NCI-H526 treated with DMSO at 0.1 percent for 48 hours (cell line): ENCODE measurements around the gene ETS1.

Source experiments
- DNase-seq: peaks from one replicate; lab custom pipeline; 2025; lab: John Stamatoyannopoulos, UW

Gene ETS1

DNA sequence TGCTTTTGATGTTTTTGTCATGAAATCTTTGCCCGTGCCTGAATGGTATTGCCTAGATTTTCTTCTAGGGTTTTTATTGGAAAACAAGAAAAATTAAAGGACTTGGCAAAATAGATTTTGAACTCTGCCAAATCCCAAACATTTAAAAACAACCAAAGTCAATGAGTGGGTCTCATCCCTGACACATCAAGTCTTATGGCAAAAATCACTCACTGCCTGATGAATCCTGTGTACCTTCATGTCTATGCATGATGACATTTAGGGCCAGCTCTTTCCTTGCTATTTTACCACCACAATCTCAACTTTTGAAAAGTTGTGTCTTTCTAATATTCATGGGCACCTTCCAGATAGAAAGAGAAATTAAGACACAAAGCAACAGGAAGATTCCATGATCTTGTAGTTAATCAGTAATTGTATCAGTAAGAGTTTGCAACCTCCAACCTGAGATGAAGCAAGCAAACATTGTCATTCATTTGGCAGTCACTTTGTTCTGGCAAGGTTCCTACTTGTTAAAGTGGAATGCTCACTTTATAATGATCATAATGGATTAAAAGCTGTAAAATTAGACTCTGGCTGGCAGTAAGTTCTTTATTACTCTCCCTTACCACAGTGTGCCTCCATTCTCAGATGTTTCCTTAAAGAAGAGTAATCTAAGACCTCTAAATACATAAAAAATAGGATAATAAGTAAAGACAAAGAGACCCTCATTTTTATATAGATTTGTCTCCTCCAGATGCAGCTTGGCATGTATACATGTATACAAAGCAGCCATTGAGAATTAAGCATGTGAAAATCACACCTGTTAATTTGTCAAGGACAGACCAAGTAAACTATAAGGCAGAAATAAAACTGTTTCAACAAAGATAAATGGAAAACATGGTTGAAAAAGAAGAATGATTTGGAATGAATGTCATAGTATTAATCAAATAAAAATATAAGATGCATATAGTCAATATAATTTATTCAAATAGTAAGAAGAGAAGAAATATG lies 51.6 kb downstream of the ETS1 start:
- DNase-seq: no peak

DNA sequence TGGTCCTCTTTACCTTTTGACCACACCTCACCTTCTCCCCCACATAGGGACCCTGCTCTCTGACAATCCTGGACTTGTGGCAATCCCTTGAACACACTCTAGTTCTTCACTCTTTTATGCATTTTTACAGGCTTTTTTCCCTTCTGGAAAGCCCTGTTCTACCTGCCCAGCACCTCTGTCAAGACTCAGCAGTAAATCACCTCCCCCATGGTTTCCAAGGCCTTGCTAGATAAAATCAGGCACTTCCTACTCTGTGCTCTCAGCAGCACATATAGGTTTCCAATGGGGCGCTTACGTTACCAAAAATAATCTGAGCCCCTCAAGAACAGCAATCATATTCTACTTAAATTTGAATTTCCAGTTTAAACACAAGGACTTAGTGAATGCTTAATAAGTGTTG lies 53.9 kb downstream of the ETS1 start:
- DNase-seq: no peak

DNA sequence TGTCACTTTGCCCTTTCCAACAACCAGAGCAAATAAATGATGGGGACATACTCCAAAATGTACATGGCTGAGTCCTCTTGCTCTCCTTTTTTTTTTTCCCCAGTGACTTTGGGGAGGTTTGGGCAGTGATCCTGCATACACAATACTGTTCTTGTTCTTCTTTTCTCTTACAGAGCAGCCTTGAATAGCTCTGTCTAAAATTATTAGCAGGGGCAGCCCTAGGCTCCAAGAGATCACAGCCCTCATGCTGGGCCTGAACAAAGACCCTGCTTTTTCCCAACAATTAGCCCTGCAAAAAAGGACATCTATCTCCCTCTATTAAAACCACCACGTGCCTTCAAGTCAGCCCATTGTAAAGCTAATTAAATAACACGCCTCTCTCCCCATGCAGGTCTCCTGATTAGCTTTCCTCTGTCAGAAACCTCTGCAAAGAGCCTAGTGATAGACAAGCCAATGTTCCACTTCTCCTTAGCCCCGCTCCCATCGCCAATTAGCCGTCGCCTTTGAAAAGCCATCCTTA lies 54.7 kb downstream of the ETS1 start:
- no peak for DNase-seq

DNA sequence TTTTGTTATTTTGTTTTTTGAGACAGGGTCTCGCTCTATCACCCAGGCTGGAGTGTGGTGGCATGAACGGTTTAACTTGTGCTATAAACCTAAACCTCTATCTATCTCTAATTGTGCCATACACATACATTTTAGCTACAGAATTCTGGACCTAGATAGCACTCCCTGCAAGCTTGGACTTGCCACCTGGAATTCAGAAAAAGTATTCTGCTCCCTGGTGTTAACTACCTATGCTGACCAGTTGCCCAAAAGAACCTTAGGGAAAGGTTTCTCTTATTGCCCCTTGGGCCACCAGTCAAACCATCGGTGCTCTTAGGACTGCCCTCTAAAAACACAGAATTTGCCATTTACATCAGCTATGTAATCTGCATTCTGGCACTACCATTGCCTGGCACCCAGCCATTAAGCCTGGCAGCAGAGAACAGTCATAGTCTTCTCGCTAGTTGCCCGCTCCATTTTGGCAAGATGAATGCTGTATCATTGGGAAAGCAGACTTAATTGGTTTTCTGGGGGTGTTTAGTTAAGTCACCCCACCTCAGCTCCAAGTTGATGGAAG lies 55.3 kb downstream of the ETS1 start:
- no peak for DNase-seq

DNA sequence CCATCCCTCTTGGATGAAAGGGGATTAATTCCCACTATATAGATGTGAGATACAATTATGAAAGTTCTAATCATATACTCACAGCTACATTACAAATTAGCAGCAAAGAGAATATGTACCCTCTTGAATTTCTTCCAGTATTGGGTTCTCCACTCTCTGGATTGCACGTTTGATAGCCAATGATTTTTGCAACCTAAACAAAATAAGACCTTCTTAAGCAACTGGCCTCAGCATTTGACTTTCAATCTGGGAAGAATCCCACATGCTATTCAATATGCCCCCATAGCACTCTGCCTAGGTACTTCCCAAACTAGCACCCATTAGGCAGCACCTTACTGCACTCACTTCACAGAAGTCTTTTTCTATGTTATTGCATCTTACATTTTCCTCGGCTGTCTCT lies 55.8 kb downstream of the ETS1 start:
- DNase-seq: no peak

DNA sequence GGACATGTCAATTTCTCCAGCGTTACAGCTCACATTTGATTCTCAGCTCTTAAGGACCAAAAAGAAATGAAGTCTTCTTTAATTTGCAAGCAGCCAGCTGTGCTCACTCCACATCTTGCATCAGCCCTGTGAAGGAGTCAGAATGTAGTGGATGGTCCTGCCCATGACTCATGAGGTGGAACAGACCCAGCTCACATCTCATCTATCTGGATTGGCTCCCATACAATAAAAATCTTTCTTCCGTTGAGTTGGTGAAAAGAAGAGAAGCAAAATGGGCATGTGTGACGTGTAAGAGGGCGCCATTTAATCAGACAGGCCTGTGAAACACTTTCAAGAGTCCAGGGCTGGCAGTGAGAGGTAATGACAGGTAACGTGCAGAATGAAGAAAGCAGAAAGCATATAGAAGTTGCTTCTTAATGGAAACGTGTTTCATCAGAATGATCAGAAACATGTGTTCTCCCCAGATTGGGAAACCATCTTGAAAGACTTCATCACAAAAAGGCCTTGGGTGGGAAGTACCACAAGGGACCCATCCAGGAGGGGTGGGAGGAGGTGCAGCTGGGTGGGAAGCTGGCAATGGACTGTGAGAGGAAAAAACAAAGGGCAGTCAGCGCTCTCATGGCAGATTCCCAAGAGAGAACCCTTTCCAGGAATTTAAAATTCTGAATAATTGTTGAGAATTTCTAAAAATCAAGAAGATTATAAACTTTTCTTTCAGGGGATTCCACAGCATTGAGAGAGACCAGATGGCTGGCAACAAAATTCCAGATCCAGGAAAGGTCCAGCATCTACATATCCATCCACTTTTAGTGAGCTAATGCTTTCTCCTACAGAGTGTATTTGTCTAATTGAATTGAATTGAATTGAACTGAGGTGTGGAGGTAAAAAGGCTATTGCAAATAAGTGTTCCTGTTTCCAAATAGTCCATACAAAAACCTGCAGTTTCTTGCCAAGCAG lies 57.0 kb downstream of the ETS1 start:
- no peak for DNase-seq

DNA sequence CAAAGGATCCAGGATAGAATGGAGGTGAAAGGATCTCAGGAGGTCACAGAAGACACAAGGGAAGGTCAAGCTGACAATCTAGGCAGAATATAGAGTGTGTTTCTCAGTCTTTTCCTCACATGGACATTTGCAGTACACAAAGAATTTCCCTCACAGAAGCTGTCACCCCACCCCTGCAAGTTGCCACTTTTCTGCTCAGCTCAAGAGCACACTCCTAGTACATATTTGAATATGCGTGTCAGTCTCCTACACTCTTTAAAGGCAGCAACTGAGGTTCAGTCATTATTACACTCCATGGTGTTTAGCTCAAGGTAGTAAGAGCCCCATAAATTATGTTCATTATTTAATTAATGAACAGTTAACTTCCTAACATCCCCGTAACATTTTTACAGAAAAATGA lies 59.1 kb downstream of the ETS1 start:
- no peak for DNase-seq

DNA sequence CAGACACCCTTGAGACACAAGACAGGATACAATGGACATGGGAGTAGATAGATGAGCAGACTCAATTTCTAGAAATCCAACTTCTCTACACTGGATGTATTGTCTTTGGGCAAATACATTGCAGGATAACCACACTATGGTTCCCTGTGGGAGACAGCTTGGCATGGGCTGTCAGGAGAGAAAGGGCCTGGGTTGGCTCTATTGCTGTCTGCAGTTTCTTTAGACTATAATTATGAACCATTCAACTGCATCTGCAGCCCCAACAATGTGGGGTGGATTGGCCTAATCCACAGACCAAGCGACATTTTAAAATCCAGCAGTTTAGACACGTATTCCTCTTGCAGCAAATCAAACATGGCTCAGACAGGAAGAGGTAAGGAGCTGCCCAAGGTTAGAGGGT lies 60.3 kb downstream of the ETS1 start:
- DNase-seq: no peak

DNA sequence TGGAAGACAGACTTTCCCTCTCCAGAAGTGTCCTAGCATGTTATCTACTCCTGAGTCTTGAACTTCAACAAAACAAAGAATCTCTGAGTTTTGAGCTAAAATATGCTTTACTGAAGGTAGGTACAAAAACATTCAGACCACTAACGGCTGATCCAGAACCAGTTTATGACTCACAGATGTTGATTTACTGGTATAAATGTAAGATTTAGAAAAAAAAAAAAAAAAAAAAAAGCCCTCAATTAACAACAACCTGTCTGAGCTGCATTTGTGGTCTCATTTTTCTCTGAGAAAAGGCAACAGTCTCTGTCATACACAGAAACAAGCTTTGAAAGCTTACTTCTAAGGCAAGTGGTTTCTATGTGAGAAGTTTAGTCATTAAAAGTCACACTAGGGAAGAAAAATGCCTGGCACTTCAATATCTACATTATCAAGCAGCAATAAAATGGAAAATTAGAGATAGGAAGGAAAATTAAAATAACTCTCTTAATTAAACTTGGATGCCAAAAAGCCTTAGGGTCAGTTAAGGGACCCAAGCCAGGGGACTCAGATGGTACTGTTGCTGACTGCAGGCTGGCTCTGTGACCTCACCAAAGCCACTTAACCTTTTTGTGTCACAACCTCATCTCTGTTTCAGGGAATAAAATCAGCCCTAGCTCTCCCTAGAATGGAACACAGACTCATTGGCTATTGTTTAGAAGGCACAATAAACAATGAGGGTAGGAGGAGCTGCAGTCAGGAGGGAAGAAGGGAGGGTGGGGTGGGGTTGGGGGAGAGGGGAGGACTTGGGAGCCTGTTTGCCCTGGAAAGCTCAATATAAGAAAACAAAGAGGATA lies 61.7 kb downstream of the ETS1 start:
- DNase-seq: no peak

DNA sequence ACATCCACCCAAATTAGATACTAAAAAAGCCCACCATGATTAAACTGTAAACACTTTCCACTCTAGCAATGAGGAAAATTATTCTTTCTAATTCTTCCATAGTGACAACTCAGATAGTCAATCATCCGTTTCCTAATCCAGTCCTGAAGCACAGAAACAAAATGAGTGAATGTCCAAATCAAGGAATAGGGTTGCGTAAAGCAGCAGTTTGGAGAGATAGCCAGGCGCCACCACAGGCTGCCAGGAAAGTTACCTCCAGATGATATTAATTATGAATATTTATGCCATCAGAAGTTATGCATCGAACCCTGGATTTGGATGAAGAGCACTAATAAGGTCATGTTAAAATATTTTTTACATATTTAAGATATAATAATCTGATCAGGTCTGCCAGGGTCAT lies 63.2 kb downstream of the ETS1 start:
- no peak for DNase-seq

DNA sequence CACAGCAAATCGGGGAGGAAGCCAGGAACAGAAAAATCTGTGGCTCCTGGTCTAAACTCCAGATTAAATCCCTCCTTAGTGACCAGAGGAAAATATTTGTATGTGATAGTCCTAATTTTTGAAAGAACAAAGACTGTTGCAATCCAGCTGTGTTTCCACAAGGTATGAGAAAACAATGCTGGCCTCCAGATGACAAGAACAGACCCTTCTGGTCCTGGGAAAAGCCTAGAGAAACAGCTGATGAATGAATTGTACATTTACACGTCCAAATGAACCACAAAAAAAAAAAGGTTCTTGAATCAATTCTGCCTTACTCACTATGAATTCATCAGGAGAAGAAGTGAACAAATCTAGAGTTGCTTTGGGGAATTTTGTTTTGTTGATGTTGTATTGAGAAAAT lies 63.7 kb downstream of the ETS1 start:
- no peak for DNase-seq

DNA sequence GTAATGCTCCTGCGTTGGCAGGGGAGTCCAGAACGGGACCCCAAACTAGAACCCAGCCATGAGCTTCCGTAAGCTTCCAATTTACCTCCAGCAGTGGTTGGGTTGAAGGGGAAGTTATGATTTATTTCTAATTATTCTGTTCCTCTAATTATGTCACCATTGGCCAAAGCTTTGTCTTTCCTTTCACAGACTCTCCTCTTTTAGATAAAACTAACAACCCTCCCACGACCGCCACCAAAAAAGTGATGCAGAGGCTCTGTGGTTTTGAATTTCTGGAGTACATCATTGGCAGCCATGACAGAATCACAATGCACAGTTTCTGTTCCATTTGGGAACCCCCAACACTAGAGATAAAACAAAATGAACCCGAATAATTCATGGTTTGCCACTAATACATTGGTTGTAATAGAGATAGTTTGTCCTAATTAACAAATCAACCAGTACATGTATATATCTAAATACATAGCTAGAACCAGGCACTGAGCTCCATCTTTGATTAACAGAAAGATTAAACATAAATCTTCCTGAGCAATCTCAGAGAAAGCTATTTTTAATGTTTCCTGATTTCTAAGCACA lies 64.3 kb downstream of the ETS1 start:
- DNase-seq: no peak

DNA sequence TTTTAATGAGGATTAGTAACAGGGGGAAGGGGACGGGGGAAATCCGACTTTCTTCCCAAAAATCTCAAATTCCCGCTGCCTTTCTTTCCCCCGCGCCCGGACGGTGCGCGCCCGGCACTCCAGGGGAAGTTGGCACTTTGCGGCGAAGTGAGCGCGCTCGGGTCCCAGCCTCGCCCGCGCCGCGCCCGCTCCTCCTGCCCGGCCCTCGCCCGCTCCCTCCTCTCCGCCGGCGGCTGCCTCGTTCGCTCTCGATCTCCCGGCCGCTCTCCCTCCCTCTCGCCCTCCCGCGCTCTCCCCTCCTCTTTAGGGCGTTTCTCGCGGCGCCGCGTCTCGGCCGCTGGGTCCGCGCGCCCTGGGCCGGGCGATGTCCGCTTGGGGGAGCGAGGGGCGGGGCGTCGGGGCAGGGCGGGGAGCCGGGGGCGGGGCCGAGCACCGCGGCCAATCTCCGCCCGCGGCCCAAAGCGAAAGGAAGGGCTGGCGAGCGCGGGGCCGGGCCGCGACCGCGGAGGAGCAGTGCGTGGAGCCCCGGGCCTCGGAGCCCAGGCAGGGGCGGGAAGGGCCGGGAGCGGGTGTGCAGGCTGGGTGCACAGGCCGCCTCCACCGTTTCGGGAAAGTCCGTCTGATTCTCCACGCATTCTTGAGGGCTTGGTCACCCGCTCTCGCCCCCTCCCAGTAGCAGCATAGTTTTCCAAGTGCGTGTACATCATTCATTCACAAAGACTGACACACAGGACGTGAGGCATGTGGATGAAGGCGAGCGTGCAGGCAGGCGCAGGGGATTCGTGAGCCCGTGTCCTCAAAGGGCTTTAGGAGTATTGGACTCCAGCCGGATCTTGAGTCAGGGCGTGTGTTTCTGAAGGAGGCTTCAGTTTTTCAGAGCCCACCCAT lies 65.1 kb downstream of the ETS1 start:
- DNase-seq: peak; percentile 98

DNA sequence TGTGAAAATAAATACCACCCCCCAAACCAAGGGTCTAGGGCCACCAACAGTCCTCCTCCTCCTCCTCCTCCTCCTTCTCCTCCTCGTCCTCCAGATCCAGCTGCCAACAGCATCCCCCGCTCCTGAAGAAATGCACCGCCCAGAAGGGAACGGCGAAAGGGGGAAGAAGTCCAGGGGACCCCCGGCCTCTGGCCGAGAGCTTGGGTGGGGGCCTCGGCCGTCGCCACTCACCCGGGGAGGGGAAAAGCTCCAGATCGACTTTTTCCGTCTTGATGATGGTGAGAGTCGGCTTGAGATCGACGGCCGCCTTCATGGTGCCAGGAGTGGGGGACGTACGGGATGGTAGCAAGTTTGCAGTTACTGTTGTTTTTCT lies 65.7 kb downstream of the ETS1 start:
- no peak for DNase-seq

DNA sequence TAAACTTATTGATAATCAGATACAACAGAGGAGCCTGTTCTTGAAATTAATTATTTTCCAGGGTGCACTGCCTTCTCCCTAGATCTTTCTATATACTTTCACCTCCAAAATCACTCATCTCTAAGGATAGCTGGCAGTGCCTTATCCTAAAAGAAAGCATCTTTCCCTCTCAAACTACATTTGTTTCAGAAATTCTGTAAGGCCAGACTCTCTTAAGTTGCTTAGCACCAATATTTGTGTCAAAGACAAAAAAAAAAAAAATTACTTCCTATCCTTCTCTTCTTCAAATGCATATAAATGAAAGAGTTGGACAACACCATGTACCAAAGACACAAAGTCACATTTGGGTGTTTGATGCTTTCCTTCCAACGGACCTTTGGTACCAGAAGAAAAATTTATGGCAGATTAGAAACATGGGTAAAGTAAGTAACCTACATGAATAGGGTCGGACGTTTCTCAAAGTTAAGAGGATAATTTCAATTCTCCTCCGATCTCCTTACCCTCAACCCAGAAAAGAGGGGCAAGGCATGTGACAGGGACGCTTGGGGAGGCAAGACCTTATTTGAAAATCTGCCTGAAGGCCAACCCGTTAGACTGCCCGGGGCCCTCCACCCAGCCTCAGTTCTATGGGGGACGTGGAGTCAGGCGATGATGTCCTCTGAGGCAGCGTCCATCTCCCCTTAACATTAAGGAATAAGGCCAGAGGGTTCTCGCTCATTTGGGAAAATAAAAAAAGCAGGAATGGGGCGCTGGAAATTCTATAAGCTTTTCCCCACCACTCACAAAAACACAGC lies 66.3 kb downstream of the ETS1 start:
- no peak for DNase-seq

DNA sequence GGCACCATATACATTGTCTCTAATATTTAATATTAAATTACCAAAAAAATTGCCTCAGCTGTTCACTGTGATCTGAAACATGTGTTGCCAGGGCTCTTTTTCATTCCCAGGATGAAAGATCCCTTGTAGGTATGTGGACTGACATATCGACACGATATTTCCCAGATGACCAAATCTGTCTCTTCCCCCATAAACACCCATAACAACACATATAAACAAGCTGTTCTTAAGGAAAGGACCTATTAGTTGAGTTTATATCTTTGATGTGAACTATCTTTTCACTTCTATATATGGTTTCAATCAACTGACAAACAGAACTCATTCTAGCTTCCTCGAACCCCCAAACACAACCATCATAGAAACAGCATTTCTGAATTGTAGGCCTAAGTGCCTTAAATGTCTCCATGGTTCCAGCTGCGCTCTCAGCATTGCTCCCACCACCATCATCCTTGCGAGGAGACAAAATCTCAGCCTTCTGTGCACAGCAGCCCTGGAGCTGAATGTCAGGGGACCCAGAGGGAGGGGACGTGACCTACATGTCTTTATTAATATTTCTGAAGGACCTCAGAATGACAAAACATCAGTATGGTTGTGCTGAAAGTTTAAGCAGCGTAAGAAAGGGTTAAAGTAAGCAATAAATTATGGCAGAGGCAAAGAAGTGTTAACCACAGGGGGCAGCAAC lies 67.0 kb downstream of the ETS1 start:
- no peak for DNase-seq

DNA sequence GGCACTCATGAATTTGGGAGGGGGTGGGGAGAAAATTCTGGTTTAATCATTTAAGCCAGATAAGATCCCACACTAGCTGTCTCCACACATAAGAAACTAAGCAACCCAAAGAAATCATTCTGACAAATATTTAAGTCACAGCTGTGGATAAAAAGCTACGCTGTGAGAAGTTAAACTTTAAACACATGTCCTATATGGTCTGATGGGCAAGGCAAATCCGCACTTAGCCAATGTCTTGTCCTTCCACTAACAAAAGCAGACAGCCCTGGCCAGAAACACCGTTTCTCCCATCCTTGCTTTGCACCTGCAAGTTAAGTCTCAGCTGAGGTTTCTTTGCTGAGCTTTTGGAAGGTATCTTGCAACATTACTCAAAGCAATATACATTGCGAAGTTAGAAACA lies 68.0 kb downstream of the ETS1 start:
- no peak for DNase-seq

DNA sequence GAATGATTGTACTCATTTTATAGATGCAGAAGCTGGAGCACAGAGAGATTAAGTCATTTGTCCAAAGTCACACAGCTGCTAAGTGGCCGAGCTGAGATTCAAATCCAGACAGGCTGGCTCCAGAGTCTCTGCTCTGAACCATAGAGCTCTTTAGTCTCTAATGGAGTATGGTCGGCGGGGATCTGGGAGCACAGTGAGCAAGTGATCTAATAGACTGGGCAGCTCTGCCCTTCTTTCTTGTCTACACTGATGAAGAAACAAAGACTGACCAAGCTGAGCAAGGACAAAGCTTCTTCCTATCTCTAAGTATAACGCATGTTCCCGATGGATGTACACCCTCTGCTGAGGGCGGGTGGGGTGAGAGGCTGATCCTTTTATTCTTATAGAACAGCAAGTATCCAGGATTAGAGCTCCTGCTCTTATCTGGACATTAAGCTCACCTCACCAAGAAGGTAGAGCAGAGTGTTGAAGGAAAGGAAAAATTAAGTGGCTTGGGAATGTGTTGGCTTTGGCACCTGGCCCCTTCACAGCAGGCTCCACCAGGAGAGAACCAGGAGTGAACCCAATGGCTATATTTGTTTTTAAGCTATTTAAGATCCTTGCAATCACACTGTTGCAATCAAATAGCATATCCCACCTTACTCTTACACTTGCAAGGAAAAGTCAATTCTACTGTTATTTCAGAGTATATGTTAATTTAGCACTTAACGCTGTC lies 68.7 kb downstream of the ETS1 start:
- no peak for DNase-seq
